Body of pancreas (tissue), 4 donors: ENCODE data around the gene MAPK11. TPM values are rescaled to one million over a fixed set of nuclear protein-coding genes. Genes with fewer than 3 reads are reported as not detected.

Source experiments
- ATAC-seq: fragments of 150-250 bp; one replicate; pipeline ENCODE4 v1.9.1; 2016
- DNase-seq, 4 donors: peaks; one replicate each; pipeline ENCODE4 v3.0.0-alpha.2; 2019
- H3K27ac ChIP-seq, 4 donors: fragments of 200-600 bp; sonication (generic); 1 replicate in 3 of 4; 2 replicates in 1 of 4; pipeline versions ENCODE4 v1.5.1 to v1.6.1; 2016 to 2019; ENCODE audit warnings: mild to moderate bottlenecking in 1 of 4, mixed read lengths in 1 of 4, moderate library complexity in 1 of 4
- H3K27me3 ChIP-seq, 2 donors: fragments of 200-600 bp; sonication (generic); one replicate each; pipeline ENCODE4 v1.6.0; 2016; ENCODE audit warnings: mild to moderate bottlenecking in 1 of 2
- H3K36me3 ChIP-seq, 2 donors: fragments of 200-600 bp; sonication (generic); replicated peaks in 1 of 2; 2 replicates each; pipeline ENCODE4 v1.5.1; 2016; ENCODE audit warnings: low read depth in 2 of 2; ENCODE audit not compliant: insufficient read depth in 1 of 2
- H3K4me1 ChIP-seq: fragments of 200-600 bp; sonication (generic); one replicate; pipeline ENCODE4 v1.6.0; 2016
- H3K4me3 ChIP-seq, 2 donors: fragments of 200-600 bp; sonication (generic); 1 replicate in 1 of 2; 2 replicates in 1 of 2; pipeline ENCODE4 v1.5.1; 2016 to 2019
- H3K9me3 ChIP-seq, 3 donors: fragments of 200-600 bp; sonication (generic); 1 replicate in 2 of 3; 2 replicates in 1 of 3; pipeline ENCODE4 v1.5.1; 2016
- POLR2A ChIP-seq, 3 donors: fragments of 450-650 bp; IDR thresholded peaks; one replicate each; pipeline ENCODE4 v1.6.1; 2016; ENCODE audit warnings: antibody characterized with exemption in 3 of 3, mild to moderate bottlenecking in 2 of 3
- WGBS, 2 donors: methylation state at CpG; one replicate each; pipeline ENCODE4 v1.1.5; 2017; 5-methylcytosine and 5-hydroxymethylcytosine counted together
- intact Hi-C: fragments of 100-400 bp; cut with DNase I; formaldehyde crosslinking; loops from one replicate; pipeline ENCODE4 v1.15.1; 2023
- total RNA-seq, 2 donors: library from RNA; depleted of rRNA; stranded (reverse); fragments of >200 nt; gene quantifications; one replicate each; pipeline ENCODE4 v1.1.0, GENCODE V29; 2016
- TF ChIP-seq, protein P1 (sequence below), 7 experiments: fragments of 450-650 bp in 4 of 7; fragments of 200-600 bp in 3 of 7; sonication (generic) in 3 of 7; IDR thresholded peaks; one replicate each; pipeline ENCODE4 v1.5.1; 2016 to 2019; ENCODE audit warnings: antibody characterized with exemption in 7 of 7

MAPK11 gene
- total RNA-seq, 2 donors from 2014 or later = 3.0 to 3.6 TPM

DNA sequence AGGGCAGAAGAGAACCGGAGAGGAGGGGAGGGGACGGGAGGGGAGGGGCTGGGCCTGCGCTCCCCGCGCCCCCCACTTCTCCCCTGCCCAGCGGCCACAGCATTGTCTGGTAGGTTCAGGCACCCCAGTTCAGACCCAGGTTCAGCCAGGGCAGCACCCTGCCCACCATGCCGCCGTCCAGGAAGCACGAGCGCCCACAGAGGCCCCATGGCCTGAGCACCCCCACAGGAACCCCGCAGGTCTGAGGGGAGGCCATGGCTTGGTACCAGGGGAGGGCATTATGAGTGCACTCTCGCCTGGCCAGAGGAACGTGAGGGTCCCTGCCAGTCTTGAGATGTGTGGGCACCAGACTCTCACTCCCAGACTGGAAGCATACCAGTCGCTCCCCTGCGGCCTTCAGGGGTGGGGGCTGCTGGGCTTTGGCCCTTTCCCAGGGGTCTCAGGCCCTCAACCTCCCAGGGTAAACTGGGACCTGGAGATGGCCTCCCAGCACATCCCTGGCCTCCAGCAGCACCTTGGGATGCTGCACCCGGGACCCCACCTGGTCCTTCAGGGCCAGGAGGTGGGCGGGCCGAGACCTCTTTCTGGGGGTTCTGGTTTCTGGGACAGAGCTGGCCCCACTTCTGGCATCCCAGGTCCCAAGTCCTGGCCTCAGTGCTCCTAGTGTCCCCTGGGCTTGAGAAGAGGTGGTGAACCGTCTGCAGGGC is 37.9 kb upstream of the MAPK11 start:
- TF ChIP-seq, protein P1, sequence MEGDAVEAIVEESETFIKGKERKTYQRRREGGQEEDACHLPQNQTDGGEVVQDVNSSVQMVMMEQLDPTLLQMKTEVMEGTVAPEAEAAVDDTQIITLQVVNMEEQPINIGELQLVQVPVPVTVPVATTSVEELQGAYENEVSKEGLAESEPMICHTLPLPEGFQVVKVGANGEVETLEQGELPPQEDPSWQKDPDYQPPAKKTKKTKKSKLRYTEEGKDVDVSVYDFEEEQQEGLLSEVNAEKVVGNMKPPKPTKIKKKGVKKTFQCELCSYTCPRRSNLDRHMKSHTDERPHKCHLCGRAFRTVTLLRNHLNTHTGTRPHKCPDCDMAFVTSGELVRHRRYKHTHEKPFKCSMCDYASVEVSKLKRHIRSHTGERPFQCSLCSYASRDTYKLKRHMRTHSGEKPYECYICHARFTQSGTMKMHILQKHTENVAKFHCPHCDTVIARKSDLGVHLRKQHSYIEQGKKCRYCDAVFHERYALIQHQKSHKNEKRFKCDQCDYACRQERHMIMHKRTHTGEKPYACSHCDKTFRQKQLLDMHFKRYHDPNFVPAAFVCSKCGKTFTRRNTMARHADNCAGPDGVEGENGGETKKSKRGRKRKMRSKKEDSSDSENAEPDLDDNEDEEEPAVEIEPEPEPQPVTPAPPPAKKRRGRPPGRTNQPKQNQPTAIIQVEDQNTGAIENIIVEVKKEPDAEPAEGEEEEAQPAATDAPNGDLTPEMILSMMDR (IDR thresholded peaks at IDR 0.05) = no peak
- TF ChIP-seq POLR2A (IDR thresholded peaks at IDR 0.05) = no peak
- H3K36me3 ChIP-seq = no peaks in the 10 kb centered on the region
- intact Hi-C loops = no loop called here
- ATAC-seq = no peak
- H3K9me3 ChIP-seq = no peaks in the 10 kb centered on the region
- peak overlapping the region; percentile 58 to 84 (median 63) for H3K27ac ChIP-seq
- no peaks in the 10 kb centered on the region for H3K27me3 ChIP-seq
- WGBS, 2 donors = 4 to 51% methylated on average over 5 to 17 of the region's 19 CpGs
- peaks cover 48% of the 10 kb centered on the region for H3K4me1 ChIP-seq
- no peak overlapping the region for H3K4me3 ChIP-seq
- no peak for DNase-seq

DNA sequence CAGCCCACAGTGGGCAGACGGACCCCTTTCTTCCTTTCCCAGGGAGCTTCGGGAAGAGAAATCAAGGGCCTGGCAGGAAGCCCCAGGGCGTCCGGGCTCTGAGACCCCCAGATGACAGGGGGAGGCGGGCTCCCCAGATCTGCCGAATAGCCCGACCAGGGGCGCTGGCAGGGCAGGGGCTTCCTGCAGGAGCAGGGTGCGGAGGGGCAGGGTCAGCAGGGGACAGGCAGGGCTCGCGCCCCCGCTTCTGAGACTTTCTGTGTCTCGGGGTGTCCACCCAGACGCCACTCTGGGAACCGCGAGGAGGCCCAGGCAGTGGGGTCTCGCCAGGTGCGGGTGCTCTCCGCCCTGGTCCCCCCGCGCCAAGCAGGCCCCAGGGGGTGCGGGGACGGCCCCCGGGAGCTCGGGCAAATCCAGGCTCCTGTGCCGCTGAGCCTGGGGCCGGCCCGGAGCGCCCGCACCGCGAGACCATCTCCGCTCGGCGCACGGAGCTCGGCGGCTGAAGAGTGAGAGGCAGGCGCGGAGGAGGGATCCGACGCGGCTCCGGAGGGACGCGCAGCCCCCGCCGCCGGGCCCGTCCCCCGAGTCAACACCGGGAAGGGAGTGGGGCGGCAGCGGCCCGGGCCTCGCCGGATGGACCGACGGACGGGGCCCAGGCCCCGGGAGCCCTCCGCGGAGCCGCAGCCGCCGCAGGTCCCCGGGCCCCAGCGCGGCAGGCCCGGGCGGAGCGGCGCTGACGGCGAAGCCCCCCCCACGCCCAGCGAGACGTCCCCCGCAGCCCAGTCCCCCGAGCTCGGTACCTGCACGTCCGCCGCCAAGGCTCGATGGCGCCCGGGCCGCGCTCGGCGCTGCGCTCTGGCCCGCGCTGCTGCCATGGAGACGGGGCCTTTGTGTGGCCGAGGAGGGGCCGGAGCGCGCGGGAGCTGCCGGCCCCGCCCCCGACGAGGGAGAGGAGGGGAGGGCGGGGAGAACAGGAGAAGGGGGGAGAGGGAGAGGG is 36.9 kb upstream of the MAPK11 start, which contains the start of gene PLXNB2:
PLXNB2 (minus strand) TSS at position 894 of the 997 bp plus-strand sequence. CDS start 17,062 bp downstream, outside the sequence.
- H3K9me3 ChIP-seq = no peaks in the 10 kb centered on the region
- DNase-seq (peak; percentile 83 to 87 (median 86)), ATAC-seq (peak; percentile 72)
- WGBS, 2 donors = 0% methylated on average over 1 to 43 of the region's 105 CpGs
- peak within 1 kb of the TSS; percentile 26 to 87 for H3K4me3 ChIP-seq
- TF ChIP-seq, protein P1 (IDR thresholded peaks at IDR 0.05) = peak in 2 of 7 experiments; percentile 2 to 17
- peak in 2 of 3 donors; percentile 42 to 50 for TF ChIP-seq POLR2A (IDR thresholded peaks at IDR 0.05)
- H3K27ac ChIP-seq = peak within 1 kb of the TSS; percentile 82 to 91 (median 87)
- no peaks in the 10 kb centered on the region for H3K36me3 ChIP-seq
- no peaks in the 10 kb centered on the region for H3K27me3 ChIP-seq
- intact Hi-C loops = no loop called here
- H3K4me1 ChIP-seq = peaks cover 58% of the 10 kb centered on the region

DNA sequence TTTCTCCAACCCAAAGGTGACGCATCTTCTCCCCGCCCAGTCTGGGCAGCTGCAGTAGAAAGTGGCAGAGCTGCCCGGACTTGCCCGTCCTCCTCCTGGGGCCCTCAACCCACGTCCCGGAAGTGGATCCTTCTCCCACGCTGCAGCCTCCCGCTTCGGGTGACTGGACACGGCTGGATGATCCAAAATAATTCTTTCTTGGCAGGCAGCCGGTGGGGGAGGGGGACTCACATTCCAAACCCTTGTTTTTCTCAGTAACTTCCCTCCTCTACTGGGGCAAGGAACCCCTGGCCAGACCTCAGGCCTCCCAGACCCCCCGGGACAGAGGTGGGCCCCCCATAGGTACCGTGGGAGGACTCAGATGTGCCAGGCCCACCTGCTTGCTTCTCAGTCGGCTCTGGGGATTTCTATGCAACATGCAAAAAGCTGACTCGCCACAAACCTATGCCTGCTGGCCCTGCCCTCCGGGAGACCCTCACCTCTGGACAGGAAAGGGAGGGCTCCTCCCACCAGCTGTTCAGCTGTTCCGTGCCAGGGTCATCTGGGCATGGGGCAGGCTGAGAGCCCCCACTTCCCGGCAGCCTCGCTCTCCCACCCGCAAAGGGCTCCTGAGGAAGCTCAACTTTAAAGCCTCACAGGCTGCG is 35.9 kb upstream of the MAPK11 start:
- DNase-seq (peak; percentile 79 to 93 (median 85)), ATAC-seq (peak; percentile 62)
- H3K9me3 ChIP-seq = no peaks in the 10 kb centered on the region
- H3K27me3 ChIP-seq = no peaks in the 10 kb centered on the region
- peak overlapping the region; percentile 82 to 91 (median 87) for H3K27ac ChIP-seq
- H3K4me1 ChIP-seq = peaks cover 68% of the 10 kb centered on the region
- H3K36me3 ChIP-seq = no peaks in the 10 kb centered on the region
- WGBS, 2 donors = 7 to 16% methylated on average over 4 to 21 of the region's 21 CpGs
- peak overlapping the region; percentile 26 to 87 for H3K4me3 ChIP-seq
- TF ChIP-seq POLR2A (IDR thresholded peaks at IDR 0.05) = peak; percentile 14 to 72 (median 72)
- TF ChIP-seq, protein P1 (IDR thresholded peaks at IDR 0.05) = no peak
- intact Hi-C loops = no loop called here

DNA sequence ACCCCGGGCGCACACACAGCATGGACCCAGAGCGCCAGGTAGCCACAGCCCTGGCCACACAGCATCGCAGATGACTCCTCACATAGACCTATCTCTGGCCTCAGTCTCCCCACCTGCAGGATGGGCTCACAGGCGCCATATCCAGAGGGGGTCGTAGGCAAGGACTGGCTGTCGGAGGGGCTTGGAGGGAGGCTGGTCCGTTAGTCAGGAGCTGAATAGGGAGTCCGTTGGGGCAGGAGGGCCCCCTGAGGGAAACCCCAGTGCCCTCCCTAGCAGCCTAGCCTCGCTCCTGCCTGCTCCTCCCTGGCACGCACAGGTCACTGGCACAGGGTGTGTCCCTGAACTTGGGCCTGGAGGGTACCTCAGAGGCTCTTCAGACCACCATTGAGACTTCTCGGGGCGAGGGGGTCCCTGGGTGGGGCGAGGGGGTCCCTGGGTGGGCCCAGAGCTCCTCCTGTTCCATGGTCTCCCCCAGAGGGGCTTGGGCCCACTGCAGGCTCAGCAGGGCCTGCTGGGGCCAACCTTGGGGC is 35.3 kb upstream of the MAPK11 start:
- DNase-seq (no peak), ATAC-seq (no peak)
- H3K4me1 ChIP-seq = peaks cover 74% of the 10 kb centered on the region
- H3K9me3 ChIP-seq = no peaks in the 10 kb centered on the region
- WGBS, 2 donors = 49 to 59% methylated on average over 4 to 11 of the region's 14 CpGs
- intact Hi-C loops = no loop called here
- H3K27me3 ChIP-seq = no peaks in the 10 kb centered on the region
- no peak for TF ChIP-seq POLR2A (IDR thresholded peaks at IDR 0.05)
- TF ChIP-seq, protein P1 (IDR thresholded peaks at IDR 0.05) = no peak
- no peaks in the 10 kb centered on the region for H3K36me3 ChIP-seq
- peak overlapping the region; percentile 82 to 91 (median 87) for H3K27ac ChIP-seq
- H3K4me3 ChIP-seq = no peak overlapping the region
